Left lung (tissue), 10 donors: ENCODE measurements around the gene ACTR1A. TPM values are rescaled to one million over a fixed set of nuclear protein-coding genes. Genes with fewer than 3 reads are reported as not detected.

Source experiments
- ATAC-seq: fragments of 200-7000 bp; cut with Tn5 transposase; one replicate; pipeline ENCODE4 v1.9.1; 2020; ENCODE audit warnings: moderate library complexity
- DNase-seq, 4 donors: peaks; one replicate each; pipeline ENCODE4 v3.0.0-alpha.2; 2013 to 2020
- H3K27ac ChIP-seq, 2 donors: fragments of 200-600 bp; sonication (generic) in 1 of 2; one replicate each; pipeline versions ENCODE4 v1.5.0 to v1.8.0; 2020 to 2021
- H3K27me3 ChIP-seq, 2 donors: fragments of 200-600 bp; sonication (generic) in 1 of 2; one replicate each; pipeline versions ENCODE4 v1.5.0 to v1.8.0; 2020 to 2021
- H3K36me3 ChIP-seq, 2 donors: fragments of 200-600 bp; sonication (generic) in 1 of 2; one replicate each; pipeline versions ENCODE4 v1.5.0 to v1.8.0; 2020 to 2021
- H3K4me1 ChIP-seq, 2 donors: fragments of 200-600 bp; one replicate each; pipeline ENCODE4 v1.8.0; 2021
- H3K4me3 ChIP-seq, 2 donors: fragments of 200-600 bp; sonication (generic) in 1 of 2; one replicate each; pipeline versions ENCODE4 v1.5.0 to v1.8.0; 2020 to 2021; ENCODE audit warnings: mild to moderate bottlenecking in 1 of 2
- H3K9me3 ChIP-seq, 2 donors: fragments of 200-600 bp; sonication (generic) in 1 of 2; one replicate each; pipeline versions ENCODE4 v1.5.0 to v1.8.0; 2020 to 2021
- CTCF ChIP-seq, 2 donors: fragments of 200-600 bp; sonication (generic) in 1 of 2; IDR thresholded peaks; one replicate each; pipeline versions ENCODE4 v1.5.0 to v1.8.0; 2021; ENCODE audit warnings: antibody characterized with exemption in 2 of 2
- intact Hi-C, 2 donors: fragments of 100-400 bp; cut with DNase I; formaldehyde crosslinking; loops; one replicate each; pipeline versions ENCODE4 v1.11.2 to v1.14.2; 2022
- polyA plus RNA-seq, 6 donors: library from polyadenylated mRNA; unstranded; fragments of 120-200 nt; gene quantifications; one replicate each; pipeline ENCODE4 v1.2.1, GENCODE V29; 2013; ENCODE audit not compliant: insufficient read length in 6 of 6
- total RNA-seq, 2 donors: library from RNA; stranded (reverse); fragmentation: NEBNext Ultra II Directional; extraction: Animal tissue kit (Norgen Biotek cat#: 25700); gene quantifications; one replicate each; pipeline ENCODE4 v1.2.1, GENCODE V29; 2021
- donor health status: DM: no; HTN: yes; CAD: no.
- donor health status: DM: no; HTN: no; CAD: no.

Gene ACTR1A
- total and polyA plus RNA-seq, 8 donors, result 78.4 to 122 (median 85.9) TPM

- DNase-seq (peak in 1 of 4 donors; percentile 80), ATAC-seq (peak; percentile 30)
- intact Hi-C loops, result no loop called here
- TF ChIP-seq CTCF (IDR thresholded peaks at IDR 0.05), result no peak
- Histone ChIP-seq H3K27ac (peak overlapping the region in 1 of 2 donors; percentile 86), H3K36me3 (peaks cover 0 to 35% of the 10 kb centered on the region in 2 donors), H3K4me1 (peaks cover 6 to 41% of the 10 kb centered on the region in 2 donors), H3K9me3 (no peaks in the 10 kb centered on the region), H3K4me3 (no peak overlapping the region), H3K27me3 (no peaks in the 10 kb centered on the region)
These were observed 34.5 kb downstream of the ACTR1A start for GRCh38 chr10:102467971-102468438.

- intact Hi-C loops, result no loop called here
- no peak for TF ChIP-seq CTCF (IDR thresholded peaks at IDR 0.05)
- no peak overlapping the region for H3K4me3 ChIP-seq
- H3K9me3 ChIP-seq, result no peaks in the 10 kb centered on the region
- no peak for ATAC-seq
- peaks cover 0 to 28% of the 10 kb centered on the region in 2 donors for H3K36me3 ChIP-seq
- H3K27ac ChIP-seq, result peak overlapping the region in 1 of 2 donors; percentile 86
- peaks cover 6 to 48% of the 10 kb centered on the region in 2 donors for H3K4me1 ChIP-seq
- peak in 1 of 4 donors; percentile 45 for DNase-seq
- no peaks in the 10 kb centered on the region for H3K27me3 ChIP-seq
These were observed 35.2 kb downstream of the ACTR1A start for GRCh38 chr10:102467318-102467717.

- Histone ChIP-seq H3K9me3 (no peaks in the 10 kb centered on the region), H3K27ac (no peak overlapping the region), H3K36me3 (peaks cover 0 to 11% of the 10 kb centered on the region in 2 donors), H3K4me3 (no peak overlapping the region), H3K27me3 (no peaks in the 10 kb centered on the region), H3K4me1 (peaks cover 6 to 63% of the 10 kb centered on the region in 2 donors)
- intact Hi-C loops, result no loop called here
- ATAC-seq, result no peak
- no peak for DNase-seq
- TF ChIP-seq CTCF (IDR thresholded peaks at IDR 0.05), result no peak
These were observed 37.0 kb downstream of the ACTR1A start for GRCh38 chr10:102465466-102465865.

GRCh38 chr10:102463983-102464382 is 38.5 kb downstream of the ACTR1A start:
- no peak for TF ChIP-seq CTCF (IDR thresholded peaks at IDR 0.05)
- Histone ChIP-seq H3K27me3 (no peaks in the 10 kb centered on the region), H3K4me1 (peaks cover 4 to 50% of the 10 kb centered on the region in 2 donors), H3K9me3 (no peaks in the 10 kb centered on the region), H3K27ac (no peak overlapping the region), H3K36me3 (peaks cover 0 to 4% of the 10 kb centered on the region in 2 donors), H3K4me3 (no peak overlapping the region)
- intact Hi-C loops, result no loop called here
- ATAC-seq, result no peak
- no peak for DNase-seq

- H3K36me3 ChIP-seq, result no peaks in the 10 kb centered on the region
- no peaks in the 10 kb centered on the region for H3K27me3 ChIP-seq
- intact Hi-C loops, result no loop called here
- no peaks in the 10 kb centered on the region for H3K9me3 ChIP-seq
- no peak for DNase-seq
- H3K4me3 ChIP-seq, result peak overlapping the region in 1 of 2 donors; percentile 55
- H3K4me1 ChIP-seq, result peaks cover 0 to 36% of the 10 kb centered on the region in 2 donors
- TF ChIP-seq CTCF (IDR thresholded peaks at IDR 0.05), result no peak
- no peak for ATAC-seq
- H3K27ac ChIP-seq, result peak overlapping the region in 1 of 2 donors; percentile 7
These were observed 39.9 kb downstream of the ACTR1A start for GRCh38 chr10:102462512-102463054.
